Stimulated activated naive B cell treated with anti-CD40 and anti-IgM and Interleukin-4, amounts not matched to agents 10 μg/mL and 1 μg/mL and 100 μg/mL, for 72 hours (primary cell): ENCODE measurements around the gene THSD7A.

Source experiments
- ATAC-seq, 2 donors: fragments of 150-1000 bp; cut with Tn5 transposase; replicated peaks; 2 replicates each; pipeline ENCODE4 v1.10.0; 2021; ENCODE audit warnings: moderate library complexity in 1 of 2
- DNase-seq: peaks from one replicate; pipeline ENCODE4 v3.0.0; 2021
- H3K27ac Mint-ChIP-seq: one replicate; pipeline ENCODE4 v1.8.0; 2022; ENCODE audit warnings: mild to moderate bottlenecking, mixed read lengths
- H3K27me3 Mint-ChIP-seq, 2 donors: one replicate each; pipeline ENCODE4 v1.8.0; 2022; ENCODE audit warnings: mixed read lengths in 2 of 2
- H3K36me3 Mint-ChIP-seq, 2 donors: one replicate each; pipeline ENCODE4 v1.8.0; 2022; ENCODE audit warnings: mixed read lengths in 2 of 2, mild to moderate bottlenecking in 1 of 2
- H3K4me1 Mint-ChIP-seq, 2 donors: one replicate each; pipeline ENCODE4 v1.8.0; 2022; ENCODE audit warnings: mixed read lengths in 2 of 2, mild to moderate bottlenecking in 1 of 2
- H3K4me3 Mint-ChIP-seq, 2 donors: one replicate each; pipeline ENCODE4 v1.8.0; 2022; ENCODE audit warnings: mild to moderate bottlenecking in 2 of 2, mixed read lengths in 2 of 2, moderate library complexity in 1 of 2
- H3K9me3 Mint-ChIP-seq, 2 donors: one replicate each; pipeline ENCODE4 v1.8.0; 2022; ENCODE audit warnings: mixed read lengths in 2 of 2, mild to moderate bottlenecking in 1 of 2

Gene THSD7A

GRCh38 chr7:11513460-11513859 is 318.5 kb downstream of the THSD7A start:
- no peak overlapping the region for H3K4me3 Mint-ChIP-seq
- no peaks in the 10 kb centered on the region for H3K36me3 Mint-ChIP-seq
- H3K9me3 Mint-ChIP-seq = peaks cover 0 to 3% of the 10 kb centered on the region in 2 donors
- ATAC-seq (no peak), DNase-seq (no peak)
- H3K27ac Mint-ChIP-seq = no peak overlapping the region
- no peaks in the 10 kb centered on the region for H3K27me3 Mint-ChIP-seq
- no peaks in the 10 kb centered on the region for H3K4me1 Mint-ChIP-seq

DNA sequence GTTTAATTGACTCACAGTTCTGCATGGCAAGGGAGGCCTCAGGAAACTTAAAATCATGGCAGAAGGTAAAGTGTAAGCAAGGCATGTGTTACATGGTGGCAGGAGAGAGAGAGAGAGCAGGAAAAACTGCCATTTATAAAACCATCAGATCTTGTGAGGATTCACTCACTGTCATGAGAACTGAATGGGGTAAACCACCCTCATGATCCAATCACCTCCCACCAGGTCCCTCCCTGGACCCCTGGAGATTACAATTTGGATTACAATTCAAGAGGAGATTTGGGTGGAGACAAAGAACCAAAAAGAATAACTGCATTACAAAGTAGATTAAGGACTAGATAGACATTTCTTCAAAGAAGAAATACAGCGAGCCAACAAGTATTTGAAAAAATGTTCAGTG is 324.1 kb downstream of the THSD7A start:
- Mint-ChIP-seq H3K4me3 (no peak overlapping the region), H3K9me3 (peaks cover 0 to 4% of the 10 kb centered on the region in 2 donors), H3K36me3 (no peaks in the 10 kb centered on the region), H3K27ac (no peak overlapping the region), H3K4me1 (no peaks in the 10 kb centered on the region), H3K27me3 (no peaks in the 10 kb centered on the region)
- ATAC-seq = no peak
- DNase-seq = no peak

GRCh38 chr7:11506417-11506816 is 325.6 kb downstream of the THSD7A start:
- no peaks in the 10 kb centered on the region for H3K4me1 Mint-ChIP-seq
- no peak for DNase-seq
- H3K4me3 Mint-ChIP-seq = no peak overlapping the region
- no peak for ATAC-seq
- H3K27ac Mint-ChIP-seq = no peak overlapping the region
- H3K9me3 Mint-ChIP-seq = peaks cover under 1 to 9% of the 10 kb centered on the region in 2 donors
- H3K27me3 Mint-ChIP-seq = no peaks in the 10 kb centered on the region
- no peaks in the 10 kb centered on the region for H3K36me3 Mint-ChIP-seq

- no peak for DNase-seq
- no peak overlapping the region for H3K27ac Mint-ChIP-seq
- no peaks in the 10 kb centered on the region for H3K36me3 Mint-ChIP-seq
- ATAC-seq = no peak
- H3K27me3 Mint-ChIP-seq = no peaks in the 10 kb centered on the region
- no peak overlapping the region for H3K4me3 Mint-ChIP-seq
- H3K4me1 Mint-ChIP-seq = no peaks in the 10 kb centered on the region
- peaks cover 5 to 14% of the 10 kb centered on the region in 2 donors for H3K9me3 Mint-ChIP-seq
Measured at GRCh38 chr7:11505471-11505985, 326.5 kb downstream of the THSD7A start.

DNA sequence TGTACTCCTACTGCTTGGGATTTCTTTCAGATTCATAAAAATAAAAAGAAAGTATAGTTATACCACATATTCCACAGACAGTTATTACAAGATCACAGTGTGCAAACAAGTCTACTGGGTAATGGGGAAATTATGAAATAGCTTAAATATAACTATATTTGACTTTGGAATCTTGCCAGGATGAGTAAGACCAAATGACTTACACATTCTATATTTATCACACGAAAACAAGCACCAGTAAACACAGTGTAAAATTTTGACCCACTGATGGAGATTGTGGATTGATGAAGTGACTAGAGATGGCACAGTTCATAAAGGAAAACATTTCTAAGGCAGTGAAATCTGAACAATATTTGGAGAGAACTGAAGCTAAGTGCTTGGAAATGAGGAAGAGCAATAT is 339.7 kb downstream of the THSD7A start:
- peaks cover 2 to 4% of the 10 kb centered on the region in 2 donors for H3K9me3 Mint-ChIP-seq
- DNase-seq = no peak
- no peaks in the 10 kb centered on the region for H3K4me1 Mint-ChIP-seq
- H3K4me3 Mint-ChIP-seq = no peak overlapping the region
- no peak for ATAC-seq
- no peak overlapping the region for H3K27ac Mint-ChIP-seq
- H3K27me3 Mint-ChIP-seq = no peaks in the 10 kb centered on the region
- no peaks in the 10 kb centered on the region for H3K36me3 Mint-ChIP-seq

- H3K4me3 Mint-ChIP-seq = no peak overlapping the region
- H3K9me3 Mint-ChIP-seq = peaks cover under 1 to 3% of the 10 kb centered on the region in 2 donors
- no peak overlapping the region for H3K27ac Mint-ChIP-seq
- DNase-seq (no peak), ATAC-seq (no peak)
- no peaks in the 10 kb centered on the region for H3K27me3 Mint-ChIP-seq
- no peaks in the 10 kb centered on the region for H3K4me1 Mint-ChIP-seq
- H3K36me3 Mint-ChIP-seq = no peaks in the 10 kb centered on the region
Measured at GRCh38 chr7:11491811-11492210, 340.2 kb downstream of the THSD7A start.

GRCh38 chr7:11489280-11489679 is 342.7 kb downstream of the THSD7A start:
- Mint-ChIP-seq H3K4me1 (no peaks in the 10 kb centered on the region), H3K4me3 (no peak overlapping the region), H3K36me3 (no peaks in the 10 kb centered on the region), H3K27me3 (no peaks in the 10 kb centered on the region), H3K27ac (no peak overlapping the region), H3K9me3 (no peaks in the 10 kb centered on the region)
- DNase-seq (no peak), ATAC-seq (no peak)

DNA sequence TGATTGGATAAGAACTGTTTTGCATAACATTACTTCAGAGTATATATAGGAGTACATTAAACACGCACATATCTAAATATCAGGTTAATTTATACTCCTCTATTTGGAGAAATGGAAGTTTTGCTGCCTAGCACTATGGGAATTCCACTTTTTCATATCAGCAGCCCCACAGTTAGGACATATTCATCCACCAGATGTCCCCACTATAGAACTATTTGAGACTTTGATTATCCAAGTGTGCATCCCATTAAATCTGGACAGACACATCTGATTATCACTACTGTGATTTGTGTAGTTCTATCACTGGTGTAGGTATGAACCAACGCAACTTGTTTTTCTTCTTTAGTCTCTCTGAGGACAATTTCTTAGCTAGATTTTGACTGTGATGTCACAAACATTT is 345.7 kb downstream of the THSD7A start:
- no peak overlapping the region for H3K4me3 Mint-ChIP-seq
- no peak overlapping the region for H3K27ac Mint-ChIP-seq
- no peak for ATAC-seq
- no peaks in the 10 kb centered on the region for H3K9me3 Mint-ChIP-seq
- no peaks in the 10 kb centered on the region for H3K36me3 Mint-ChIP-seq
- H3K4me1 Mint-ChIP-seq = no peaks in the 10 kb centered on the region
- no peaks in the 10 kb centered on the region for H3K27me3 Mint-ChIP-seq
- DNase-seq = no peak

- DNase-seq = no peak
- Mint-ChIP-seq H3K9me3 (no peaks in the 10 kb centered on the region), H3K27me3 (no peaks in the 10 kb centered on the region), H3K36me3 (no peaks in the 10 kb centered on the region), H3K4me1 (no peaks in the 10 kb centered on the region), H3K4me3 (no peak overlapping the region), H3K27ac (no peak overlapping the region)
- ATAC-seq = no peak
Measured at GRCh38 chr7:11485636-11486035, 346.4 kb downstream of the THSD7A start.

GRCh38 chr7:11480143-11480542 is 351.9 kb downstream of the THSD7A start:
- no peak for ATAC-seq
- Mint-ChIP-seq H3K4me1 (no peaks in the 10 kb centered on the region), H3K27ac (no peak overlapping the region), H3K4me3 (no peak overlapping the region), H3K9me3 (no peaks in the 10 kb centered on the region), H3K36me3 (no peaks in the 10 kb centered on the region), H3K27me3 (no peaks in the 10 kb centered on the region)
- DNase-seq = no peak

DNA sequence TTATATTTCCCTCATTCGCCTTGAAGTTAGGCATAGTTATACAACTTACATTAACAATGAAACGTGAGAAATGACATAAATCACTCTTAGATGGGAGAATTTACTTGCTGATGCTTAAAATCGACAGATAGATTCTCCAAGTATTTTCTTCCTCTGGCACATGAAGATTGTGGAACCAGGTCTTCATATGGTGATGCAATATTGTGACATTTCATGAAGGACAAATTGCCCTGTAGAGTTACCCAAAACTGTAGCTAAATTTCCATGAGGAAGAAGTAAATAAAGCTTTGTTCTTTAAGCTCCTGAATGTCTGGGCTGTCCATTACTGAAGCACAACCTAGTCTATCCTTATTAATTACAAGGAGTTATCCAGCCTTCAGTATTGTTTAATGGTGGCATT is 353.1 kb downstream of the THSD7A start:
- Mint-ChIP-seq H3K27me3 (no peaks in the 10 kb centered on the region), H3K4me1 (no peaks in the 10 kb centered on the region), H3K4me3 (no peak overlapping the region), H3K36me3 (no peaks in the 10 kb centered on the region), H3K9me3 (no peaks in the 10 kb centered on the region), H3K27ac (no peak overlapping the region)
- DNase-seq (no peak), ATAC-seq (no peak)

DNA sequence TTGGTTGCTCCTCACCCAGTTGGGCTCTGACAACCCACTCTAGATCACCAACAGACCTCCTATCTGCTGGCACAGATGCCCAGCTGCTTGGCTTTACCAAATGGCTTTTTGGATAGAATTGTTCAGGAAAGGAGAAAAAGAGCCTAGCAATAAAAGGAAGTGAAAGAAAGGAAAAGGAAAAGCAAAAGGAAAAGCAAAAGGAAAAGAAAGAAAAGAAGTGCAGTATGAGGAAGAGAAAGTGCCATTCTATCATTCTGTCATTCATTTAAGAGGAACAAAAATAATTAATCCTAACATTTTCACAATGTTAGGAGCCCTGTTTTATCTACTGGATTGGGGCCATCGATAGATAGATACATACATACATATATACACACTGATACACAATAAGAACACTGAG is 353.6 kb downstream of the THSD7A start:
- no peak for ATAC-seq
- no peak overlapping the region for H3K4me3 Mint-ChIP-seq
- H3K36me3 Mint-ChIP-seq = no peaks in the 10 kb centered on the region

GRCh38 chr7:11474902-11475585 is 357.0 kb downstream of the THSD7A start:
- no peak for ATAC-seq
- DNase-seq = no peak
- no peaks in the 10 kb centered on the region for H3K27me3 Mint-ChIP-seq
- no peaks in the 10 kb centered on the region for H3K4me1 Mint-ChIP-seq
- no peak overlapping the region for H3K4me3 Mint-ChIP-seq
- no peaks in the 10 kb centered on the region for H3K36me3 Mint-ChIP-seq
- H3K27ac Mint-ChIP-seq = no peak overlapping the region
- H3K9me3 Mint-ChIP-seq = no peaks in the 10 kb centered on the region

More for the DNA sequence above, 353.6 kb downstream of the THSD7A start:
- no peaks in the 10 kb centered on the region for H3K27me3 Mint-ChIP-seq
- no peak for DNase-seq
- H3K9me3 Mint-ChIP-seq = no peaks in the 10 kb centered on the region
- no peaks in the 10 kb centered on the region for H3K4me1 Mint-ChIP-seq
- no peak overlapping the region for H3K27ac Mint-ChIP-seq

DNA sequence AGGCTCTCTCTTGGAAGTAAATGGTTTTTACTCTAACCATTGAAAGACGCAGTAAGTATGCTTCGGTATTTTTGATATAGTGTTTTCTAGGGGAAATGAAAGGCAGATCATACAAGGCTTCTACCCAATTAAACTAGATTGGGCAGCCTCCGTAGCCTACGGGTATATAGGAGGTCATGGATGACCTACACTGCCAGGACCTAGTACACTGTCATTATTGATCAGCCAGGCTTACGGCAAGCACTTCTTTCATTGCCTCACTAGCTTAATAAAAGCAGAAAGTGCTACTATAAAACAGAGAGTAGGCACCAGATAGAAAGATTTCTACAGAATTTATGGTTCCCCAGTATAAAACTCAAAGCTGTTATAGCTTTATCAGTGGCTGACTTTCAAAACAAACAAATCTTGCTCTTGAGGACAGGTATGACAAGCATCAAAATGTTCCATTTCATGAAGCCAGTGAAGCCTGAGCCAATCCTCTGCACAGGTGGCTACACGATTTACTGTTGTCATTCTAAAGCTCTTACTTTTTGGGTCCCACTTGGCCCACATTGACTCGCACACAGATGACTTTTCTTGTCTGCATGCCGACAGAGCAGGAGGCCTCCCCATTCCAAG is 358.1 kb downstream of the THSD7A start:
- DNase-seq (no peak), ATAC-seq (no peak)
- Mint-ChIP-seq H3K27ac (no peak overlapping the region), H3K4me1 (no peaks in the 10 kb centered on the region), H3K4me3 (no peak overlapping the region), H3K9me3 (no peaks in the 10 kb centered on the region), H3K36me3 (no peaks in the 10 kb centered on the region), H3K27me3 (no peaks in the 10 kb centered on the region)

DNA sequence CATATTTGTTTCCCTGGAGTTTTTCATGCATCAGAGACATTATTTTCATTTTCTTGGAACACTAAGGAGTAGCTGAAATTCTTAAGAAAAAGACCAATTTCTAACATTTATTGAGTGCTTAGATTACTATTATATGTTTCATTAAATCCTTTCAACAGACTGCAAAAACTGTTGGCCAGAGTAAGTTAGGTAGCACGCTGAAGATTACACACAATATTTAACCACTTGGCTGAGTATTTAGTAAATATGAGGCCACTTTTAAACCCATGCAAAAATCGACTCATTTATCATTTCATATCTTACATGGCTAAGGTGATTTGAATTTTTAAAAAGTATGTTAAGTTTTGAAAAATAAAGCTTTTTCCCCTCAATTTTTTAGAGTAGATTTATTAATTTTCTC is 358.8 kb downstream of the THSD7A start:
- ATAC-seq (no peak), DNase-seq (no peak)
- Mint-ChIP-seq H3K27ac (no peak overlapping the region), H3K4me1 (no peaks in the 10 kb centered on the region), H3K9me3 (no peaks in the 10 kb centered on the region), H3K4me3 (no peak overlapping the region), H3K27me3 (no peaks in the 10 kb centered on the region), H3K36me3 (no peaks in the 10 kb centered on the region)
